Neural cell (in vitro differentiated cells): ENCODE measurements around the gene CR1. TPM values are rescaled to one million over a fixed set of nuclear protein-coding genes. Genes with fewer than 3 reads are reported as not detected.

Source experiments
- H2AFZ ChIP-seq: fragments of 200-600, 300-800 bp; sonication (generic), shearing (Covaris generic); 2 replicates; pipeline ENCODE4 v1.6.0; 2014; ENCODE audit warnings: low read depth, mild to moderate bottlenecking, antibody characterized with exemption, low read length, moderate library complexity
- H3F3A ChIP-seq: fragments of 200-600 bp; shearing (Covaris generic); 2 replicates; pipeline ENCODE4 v1.6.1; 2016; ENCODE audit warnings: mild to moderate bottlenecking, moderate library complexity, mixed read lengths, antibody characterized with exemption, low read length; ENCODE audit not compliant: insufficient read depth, poor library complexity, severe bottlenecking
- H3K27ac ChIP-seq: fragments of 200-600, 300-800 bp; sonication (generic), shearing (Covaris generic); 2 replicates; pipeline ENCODE4 v1.5.1; 2014; ENCODE audit warnings: mild to moderate bottlenecking, low read length, moderate library complexity
- H3K27me3 ChIP-seq: fragments of 300-800, 200-600 bp; sonication (generic), shearing (Covaris generic); 2 replicates; pipeline ENCODE4 v1.6.0; 2014; ENCODE audit warnings: mild to moderate bottlenecking, low read depth, low read length, moderate library complexity; ENCODE audit not compliant: insufficient read depth
- H3K36me3 ChIP-seq: fragments of 300-800, 200-600 bp; sonication (generic), shearing (Covaris generic); 2 replicates; pipeline ENCODE4 v1.5.1; 2014; ENCODE audit warnings: mild to moderate bottlenecking, antibody characterized with exemption, low read length, moderate library complexity; ENCODE audit not compliant: insufficient read depth
- H3K4me2 ChIP-seq: fragments of 300-800, 200-600 bp; sonication (generic), shearing (Covaris generic); 2 replicates; pipeline ENCODE4 v1.6.0; 2014; ENCODE audit warnings: mild to moderate bottlenecking, low read length
- H3K4me3 ChIP-seq: fragments of 300-800, 200-600 bp; sonication (generic), shearing (Covaris generic); 2 replicates; pipeline ENCODE4 v1.5.1; 2014; ENCODE audit warnings: mild to moderate bottlenecking, low read length, moderate library complexity
- H3K79me2 ChIP-seq: fragments of 200-600 bp; shearing (Covaris generic); replicated peaks from 2 replicates; pipeline ENCODE4 v1.6.0; 2014; ENCODE audit warnings: mild to moderate bottlenecking, low read length, moderate library complexity; ENCODE audit not compliant: insufficient read depth
- H3K9ac ChIP-seq: fragments of 300-800, 200-600 bp; sonication (generic), shearing (Covaris generic); 2 replicates; pipeline ENCODE4 v1.6.1; 2016; ENCODE audit warnings: mild to moderate bottlenecking, low read length, mixed read lengths
- H3K9me2 ChIP-seq: fragments of 200-600 bp; shearing (Covaris generic); 2 replicates; pipeline ENCODE4 v1.6.1; 2016; ENCODE audit warnings: mild to moderate bottlenecking, low read length, mixed read lengths; ENCODE audit not compliant: insufficient read depth
- H3K9me3 ChIP-seq: fragments of 200-600, 300-800 bp; sonication (generic), shearing (Covaris generic); 2 replicates; pipeline ENCODE4 v1.6.1; 2016; ENCODE audit warnings: mild to moderate bottlenecking, mixed run types, low read length, moderate library complexity, mixed read lengths
- H4K20me1 ChIP-seq: fragments of 200-600 bp; shearing (Covaris generic); 2 replicates; pipeline ENCODE4 v1.6.1; 2016; ENCODE audit warnings: mild to moderate bottlenecking, mixed run types; ENCODE audit not compliant: insufficient read depth
- CTCF ChIP-seq: fragments of 450-650 bp; IDR thresholded peaks from 2 replicates; pipeline ENCODE4 v1.5.1; 2014; ENCODE audit warnings: antibody characterized with exemption, mild to moderate bottlenecking, moderate library complexity; ENCODE audit not compliant: poor library complexity, severe bottlenecking
- EP300 ChIP-seq: fragments of 450-650 bp; conservative IDR thresholded peaks from 2 replicates; pipeline ENCODE4 v1.6.1; 2014; ENCODE audit warnings: antibody characterized with exemption, mild to moderate bottlenecking, moderate library complexity; ENCODE audit not compliant: poor library complexity, severe bottlenecking
- EZH2 ChIP-seq: fragments of 200-600, 300-800 bp; shearing (Covaris generic), sonication (generic); IDR thresholded peaks from 2 replicates; pipeline ENCODE4 v1.6.1; 2014; ENCODE audit warnings: antibody characterized with exemption, low read length, borderline replicate concordance, mild to moderate bottlenecking; ENCODE audit not compliant: insufficient read depth, poor library complexity, severe bottlenecking
- MXI1 ChIP-seq: fragments of 450-650 bp; conservative IDR thresholded peaks from 2 replicates; pipeline ENCODE4 v1.6.1; 2014; ENCODE audit warnings: antibody characterized with exemption, mild to moderate bottlenecking; ENCODE audit not compliant: poor library complexity, severe bottlenecking
- POLR2AphosphoS5 ChIP-seq: IDR thresholded peaks from 2 replicates; pipeline ENCODE4 v1.6.1; 2012
- RAD21 ChIP-seq: fragments of 450-650 bp; conservative IDR thresholded peaks from 2 replicates; pipeline ENCODE4 v1.6.1; 2014; ENCODE audit warnings: antibody characterized with exemption, mild to moderate bottlenecking, moderate library complexity
- REST ChIP-seq: IDR thresholded peaks from 2 replicates; pipeline ENCODE4 v1.6.1; 2012; ENCODE audit warnings: borderline replicate concordance
- SMC3 ChIP-seq: fragments of 450-650 bp; conservative IDR thresholded peaks from 2 replicates; pipeline ENCODE4 v1.6.1; 2014; ENCODE audit warnings: antibody characterized with exemption, mild to moderate bottlenecking, moderate library complexity; ENCODE audit not compliant: poor library complexity
- TAF1 ChIP-seq: IDR thresholded peaks from 2 replicates; pipeline ENCODE4 v1.6.1; 2012; ENCODE audit warnings: low read depth
- polyA plus RNA-seq: library from polyadenylated mRNA; depleted of rRNA; stranded (reverse); fragments of >200 nt; gene quantifications from 2 replicates; pipeline ENCODE4 v1.2.3, GENCODE V29; 2014

The CR1 gene
- polyA plus RNA-seq, 1 donor from 2014 or later, result not detected

- H4K20me1 ChIP-seq, result no peaks in the 10 kb centered on the region
- H3K4me3 ChIP-seq, result no peak overlapping the region
- no peak overlapping the region for H3K9ac ChIP-seq
- no peaks in the 10 kb centered on the region for H3K27me3 ChIP-seq
- H3K9me3 ChIP-seq, result no peaks in the 10 kb centered on the region
- H3K79me2 ChIP-seq, result no peaks in the 10 kb centered on the region
- no peaks in the 10 kb centered on the region for H3K36me3 ChIP-seq
- no peaks in the 10 kb centered on the region for H3F3A ChIP-seq
- H3K4me2 ChIP-seq, result no peak overlapping the region
- no peak overlapping the region for H2AFZ ChIP-seq
- no peak overlapping the region for H3K27ac ChIP-seq
- TF ChIP-seq CTCF (no peak), REST (no peak), RAD21 (no peak), MXI1 (no peak), POLR2AphosphoS5 (no peak), SMC3 (no peak), EP300 (no peak), EZH2 (no peak), TAF1 (no peak)
- no peaks in the 10 kb centered on the region for H3K9me2 ChIP-seq
These were observed 9.8 kb upstream of the CR1 start for GRCh38 chr1:207486198-207486597.

GRCh38 chr1:207487636-207488035, 8.3 kb upstream of the CR1 start:
- H3K9me2 ChIP-seq, result no peaks in the 10 kb centered on the region
- no peaks in the 10 kb centered on the region for H4K20me1 ChIP-seq
- no peaks in the 10 kb centered on the region for H3K27me3 ChIP-seq
- no peak overlapping the region for H3K4me3 ChIP-seq
- H3K4me2 ChIP-seq, result no peak overlapping the region
- H3K9ac ChIP-seq, result no peak overlapping the region
- no peaks in the 10 kb centered on the region for H3K36me3 ChIP-seq
- H3F3A ChIP-seq, result no peaks in the 10 kb centered on the region
- no peak overlapping the region for H3K27ac ChIP-seq
- no peaks in the 10 kb centered on the region for H3K79me2 ChIP-seq
- TF ChIP-seq CTCF, result no peak
- TF ChIP-seq RAD21, result no peak
- no peak for TF ChIP-seq MXI1
- TF ChIP-seq POLR2AphosphoS5, result no peak
- no peak for TF ChIP-seq REST
- no peak for TF ChIP-seq TAF1
- TF ChIP-seq EP300, result no peak
- TF ChIP-seq SMC3, result no peak
- no peak for TF ChIP-seq EZH2
- H2AFZ ChIP-seq, result no peak overlapping the region
- H3K9me3 ChIP-seq, result no peaks in the 10 kb centered on the region
